Measurements from ENCODE around the gene CACNG3.

DNA sequence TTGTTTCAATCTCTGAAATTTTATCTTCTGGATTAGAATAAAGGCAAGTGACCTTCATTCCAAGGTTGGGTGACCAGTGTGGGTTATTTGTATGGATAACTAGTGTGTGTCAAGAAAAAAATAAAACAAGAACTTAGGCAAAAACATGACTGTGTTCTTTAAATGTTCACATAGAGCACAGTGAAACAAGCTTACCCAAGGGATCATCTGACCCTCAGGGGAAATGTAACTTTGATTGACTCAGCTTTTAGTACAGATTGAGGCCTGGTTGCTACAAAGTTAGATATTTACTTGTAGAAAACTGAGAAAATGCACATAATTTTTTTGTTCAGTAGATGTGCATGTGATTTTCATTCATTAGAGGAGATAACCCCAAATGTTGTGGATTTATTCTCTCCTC is 6.7 kb downstream of the CACNG3 start:
- TF ChIP-seq, protein P1, sequence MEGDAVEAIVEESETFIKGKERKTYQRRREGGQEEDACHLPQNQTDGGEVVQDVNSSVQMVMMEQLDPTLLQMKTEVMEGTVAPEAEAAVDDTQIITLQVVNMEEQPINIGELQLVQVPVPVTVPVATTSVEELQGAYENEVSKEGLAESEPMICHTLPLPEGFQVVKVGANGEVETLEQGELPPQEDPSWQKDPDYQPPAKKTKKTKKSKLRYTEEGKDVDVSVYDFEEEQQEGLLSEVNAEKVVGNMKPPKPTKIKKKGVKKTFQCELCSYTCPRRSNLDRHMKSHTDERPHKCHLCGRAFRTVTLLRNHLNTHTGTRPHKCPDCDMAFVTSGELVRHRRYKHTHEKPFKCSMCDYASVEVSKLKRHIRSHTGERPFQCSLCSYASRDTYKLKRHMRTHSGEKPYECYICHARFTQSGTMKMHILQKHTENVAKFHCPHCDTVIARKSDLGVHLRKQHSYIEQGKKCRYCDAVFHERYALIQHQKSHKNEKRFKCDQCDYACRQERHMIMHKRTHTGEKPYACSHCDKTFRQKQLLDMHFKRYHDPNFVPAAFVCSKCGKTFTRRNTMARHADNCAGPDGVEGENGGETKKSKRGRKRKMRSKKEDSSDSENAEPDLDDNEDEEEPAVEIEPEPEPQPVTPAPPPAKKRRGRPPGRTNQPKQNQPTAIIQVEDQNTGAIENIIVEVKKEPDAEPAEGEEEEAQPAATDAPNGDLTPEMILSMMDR (IDR thresholded peaks at IDR 0.05): no peak
- no peak for TF ChIP-seq POLR2A (IDR thresholded peaks at IDR 0.05)
